GM12878 (cell line): ENCODE data around the gene GTF2B. TPM values are rescaled to one million over a fixed set of nuclear protein-coding genes. Genes with fewer than 3 reads are reported as not detected.

Experiments
- ATAC-seq: fragments of 200-7000 bp; cut with Tn5 transposase; 3 replicates; pipeline ENCODE4 v1.9.1; 2020; ENCODE audit warnings: mild to moderate bottlenecking, moderate library complexity
- BruUV-seq: library from RNA; stranded (reverse); fragments of 400-500 nt; replicated peaks from 2 replicates; lab custom pipeline; 2021; lab: Mats Ljungman, UMichigan
- CTCF ChIA-PET: fragments of 300-600 bp; sonication (Branson Sonifier 250); formaldehyde crosslinking; extraction: SDS; loops from one replicate; lab custom pipeline; 2021; ENCODE audit warnings: inconsistent platforms; lab: Yijun Ruan, JAX
- POLR2A ChIA-PET: fragments of 350-600 bp; formaldehyde crosslinking; extraction: SDS; loops from one replicate; lab custom pipeline; 2021; ENCODE audit warnings: inconsistent platforms; lab: Charles Lee
- RAD21 ChIA-PET: fragments of 300-600 bp; sonication (Branson Sonifier 250); formaldehyde crosslinking; loops from one replicate; lab custom pipeline; 2023; ENCODE audit warnings: antibody characterized with exemption; ENCODE audit not compliant: unreplicated experiment; lab: Charles Lee
- SMC1A ChIA-PET: fragments of 300-600 bp; sonication (Branson Sonifier 250); formaldehyde crosslinking; loops from one replicate; lab custom pipeline; 2023; ENCODE audit not compliant: unreplicated experiment, uncharacterized antibody; lab: Charles Lee
- DNase-seq: peaks from one replicate; pipeline ENCODE4 v3.0.0-alpha.2; 2011; ENCODE audit warnings: low read depth, low spot score
- FAIRE-seq: peaks from 3 replicates; lab custom pipeline; 2011; peaks lifted over from hg19 to GRCh38; lab: Jason Lieb, UNC
- H2AFZ ChIP-seq: 2 replicates; pipeline ENCODE4 v1.6.0; 2011; ENCODE audit warnings: low read depth, low read length, control low read depth; ENCODE audit not compliant: control insufficient read depth
- H3K27ac ChIP-seq: 2 replicates; pipeline ENCODE4 v1.5.1; 2011; ENCODE audit warnings: control low read depth; ENCODE audit not compliant: control insufficient read depth, insufficient read depth
- H3K27me3 ChIP-seq, 2 experiments: replicated peaks in 1 of 2; 2 replicates each; pipeline versions ENCODE4 v1.6.0 to v1.6.1; 2011; ENCODE audit warnings: low read length in 1 of 2; ENCODE audit not compliant: control insufficient read depth in 2 of 2, insufficient read depth in 2 of 2
- H3K36me3 ChIP-seq, 2 experiments: 2 replicates each; pipeline ENCODE4 v1.5.1; 2011; ENCODE audit warnings: low read length in 1 of 2; ENCODE audit not compliant: control insufficient read depth in 2 of 2, insufficient read depth in 2 of 2
- H3K4me1 ChIP-seq: 2 replicates; pipeline ENCODE4 v1.6.1; 2011; ENCODE audit warnings: mild to moderate bottlenecking, low read length, moderate library complexity, mixed read lengths; ENCODE audit not compliant: control insufficient read depth, insufficient read depth
- H3K4me2 ChIP-seq: 2 replicates; pipeline ENCODE4 v1.6.0; 2011; ENCODE audit warnings: control low read depth; ENCODE audit not compliant: control insufficient read depth, insufficient read depth
- H3K4me3 ChIP-seq: fragments of 200-600 bp; sonication (generic); 2 replicates; pipeline ENCODE4 v1.5.1; 2016
- H3K79me2 ChIP-seq: 2 replicates; pipeline ENCODE4 v1.6.0; 2011; ENCODE audit warnings: low read length; ENCODE audit not compliant: control insufficient read depth, insufficient read depth
- H3K9ac ChIP-seq: 2 replicates; pipeline ENCODE4 v1.8.0; 2011; ENCODE audit warnings: low read length, control low read depth, mixed read lengths; ENCODE audit not compliant: control insufficient read depth, insufficient read depth
- H3K9me3 ChIP-seq: replicated peaks from 3 replicates; pipeline ENCODE4 v1.5.1; 2011; ENCODE audit warnings: mild to moderate bottlenecking, low read length; ENCODE audit not compliant: control insufficient read depth, insufficient read depth
- H4K20me1 ChIP-seq: 2 replicates; pipeline ENCODE4 v1.6.0; 2011; ENCODE audit not compliant: control insufficient read depth, insufficient read depth
- BCLAF1 ChIP-seq: fragments of 450-650 bp; IDR thresholded peaks from 2 replicates; pipeline ENCODE4 v1.6.1; 2017; ENCODE audit warnings: antibody characterized with exemption, mild to moderate bottlenecking, moderate library complexity
- KAT2A ChIP-seq: conservative IDR thresholded peaks from 2 replicates; pipeline ENCODE4 v1.6.1; 2011; ENCODE audit warnings: low read depth, low read length; ENCODE audit not compliant: control insufficient read depth
- REST ChIP-seq: IDR thresholded peaks from 2 replicates; pipeline ENCODE4 v1.6.1; 2012; ENCODE audit warnings: mild to moderate bottlenecking, low read depth, low read length
- SMAD1 ChIP-seq: fragments of 450-650 bp; IDR thresholded peaks from 2 replicates; pipeline ENCODE4 v1.6.1; 2018; ENCODE audit warnings: mild to moderate bottlenecking, low read depth; ENCODE audit not compliant: partially characterized antibody
- WGBS: methylation state at CpG from one replicate; pipeline ENCODE4 v1.1.6; 2016; ENCODE audit warnings: low lambda C conversion rate; ENCODE audit not compliant: insufficient replicate concordance, insufficient coverage; ENCODE audit errors: missing lambda C conversion rate; 5-methylcytosine and 5-hydroxymethylcytosine counted together
- in situ Hi-C: fragments of 300-500 bp; cut with MboI; formaldehyde crosslinking; loops from 9 replicates; pipeline ENCODE4 v1.14.3; 2018; ENCODE audit warnings: mixed read lengths
- intact Hi-C: fragments of 100-400 bp; cut with micrococcal nuclease; formaldehyde crosslinking; loops from one replicate; pipeline ENCODE4 v1.14.2; 2022; ENCODE audit not compliant: unreplicated experiment
- polyA plus RNA-seq, 11 experiments: library from polyadenylated mRNA; depleted of rRNA in 4 of 11; unstranded in 6 of 11; stranded (reverse) in 5 of 11; fragments of >200 nt; fragmentation: Nextera tagmentation in 4 of 11; fragmentation: Illumina TruSeq in 1 of 11; extraction: Ambion mirVana in 4 of 11; extraction: Trizol in 1 of 11; gene quantifications; 1 replicate in 1 of 11; 2 replicates in 10 of 11; pipeline versions ENCODE4 v1.2.1 to v1.2.3, GENCODE V29; 2011 to 2016; ENCODE audit warnings: inconsistent platforms in 2 of 11, missing spikeins in 2 of 11, low read depth in 1 of 11
- total RNA-seq, 4 experiments: library from RNA; depleted of rRNA in 3 of 4; stranded (reverse); fragments of >200 nt in 3 of 4; fragmentation: Illumina TruSeq in 1 of 4; extraction: Trizol in 1 of 4; gene quantifications; 2 replicates each; pipeline versions ENCODE4 v1.2.1 to v1.2.3, GENCODE V29; 2013 to 2021

Gene GTF2B
- total and polyA plus RNA-seq, 10 of the 15 experiments (the other 5 are each of a cell fraction or from before 2014, with no cell fraction given), result 27.9 to 79.7 (median 59.5) TPM

- no peaks in the 10 kb centered on the region for H4K20me1 ChIP-seq
- no peaks in the 10 kb centered on the region for H3K36me3 ChIP-seq
- no peak overlapping the region for H2AFZ ChIP-seq
- BruUV-seq, result no TSS peak
- no peak for FAIRE-seq
- H3K9ac ChIP-seq, result no peak overlapping the region
- CTCF ChIA-PET, result interaction anchor here (1.0 kb wide), 1 partner anchor 11 kb away, joined by 3 read pairs; no protein-coding TSS in a partner anchor
- H3K9me3 ChIP-seq, result no peaks in the 10 kb centered on the region; the same call in 2 of the 3 replicates
- 76% methylated on average over 9 of the region's 9 CpGs for WGBS
- H3K4me3 ChIP-seq, result no peak overlapping the region
- no peaks in the 10 kb centered on the region for H3K27me3 ChIP-seq
- TF ChIP-seq SMAD1 (no peak), BCLAF1 (no peak), KAT2A (no peak), REST (no peak)
- TF ChIP-seq, all 136 proteins: peak for 0
- intact Hi-C loops, result no loop called here
- no peak for DNase-seq
- RAD21 ChIA-PET, result interaction anchor here (0.8 kb wide), 1 partner anchor 15 kb away, joined by 3 read pairs; no protein-coding TSS in a partner anchor
- ATAC-seq, result no peak
- POLR2A ChIA-PET, result no interaction called here
- H3K27ac ChIP-seq, result no peak overlapping the region
- SMC1A ChIA-PET, result no interaction called here
- H3K79me2 ChIP-seq, result no peaks in the 10 kb centered on the region
- no peak overlapping the region for H3K4me2 ChIP-seq
- in situ Hi-C loops, result no loop called here
- H3K4me1 ChIP-seq, result no peaks in the 10 kb centered on the region
Observed at GRCh38 chr1:88911161-88911560, 19.8 kb upstream of the GTF2B start.
